Sciatic nerve (tissue), 2 donors: ENCODE data around the gene RGS9BP. TPM values are rescaled to one million over a fixed set of nuclear protein-coding genes. Genes with fewer than 3 reads are reported as not detected.

Source experiments
- ATAC-seq: fragments of 200-7000 bp; cut with Tn5 transposase; one replicate; pipeline ENCODE4 v1.9.1; 2020; ENCODE audit warnings: mild to moderate bottlenecking, moderate library complexity
- DNase-seq: peaks from one replicate; pipeline ENCODE4 v3.0.0-alpha.2; 2020; ENCODE audit warnings: low spot score
- intact Hi-C: fragments of 100-400 bp; cut with DNase I; formaldehyde crosslinking; loops from one replicate; pipeline ENCODE4 v1.14.2; 2022
- total RNA-seq: library from RNA; stranded (reverse); fragmentation: NEBNext Ultra II Directional; extraction: Animal tissue kit (Norgen Biotek cat#: 25700); gene quantifications from one replicate; pipeline ENCODE4 v1.2.1, GENCODE V29; 2021
- donor health status: DM: no; HTN: no; CAD: no.
- donor health status: DM: no; HTN: no; CAD: no.

Gene RGS9BP
- total RNA-seq, 1 donor from 2014 or later = 0.13 TPM

GRCh38 chr19:32666084-32666483 lies 9.6 kb upstream of the RGS9BP start:
- DNase-seq (no peak), ATAC-seq (no peak)
- intact Hi-C loops = no loop called here

- intact Hi-C loops = no loop called here
These were observed 6.3 kb upstream of the RGS9BP start for GRCh38 chr19:32669310-32669709.

GRCh38 chr19:32671883-32672593 lies 3.6 kb upstream of the RGS9BP start:
- intact Hi-C loops = loop anchor here (10.0 kb wide), 1 partner anchor 1473 kb away; no protein-coding TSS in a partner anchor
- ATAC-seq (no peak), DNase-seq (no peak)

More at GRCh38 chr19:32669310-32669709, 6.3 kb upstream of the RGS9BP start:
- DNase-seq (no peak), ATAC-seq (no peak)

GRCh38 chr19:32672841-32673240 lies 2.8 kb upstream of the RGS9BP start:
- intact Hi-C loops = loop anchor here (10.0 kb wide), 1 partner anchor 1472 kb away; no protein-coding TSS in a partner anchor
- DNase-seq = no peak

GRCh38 chr19:32673573-32673972 lies 2.1 kb upstream of the RGS9BP start:
- intact Hi-C loops = loop anchor here (10.0 kb wide), 1 partner anchor 1471 kb away; no protein-coding TSS in a partner anchor
- ATAC-seq (no peak), DNase-seq (no peak)

More at GRCh38 chr19:32672841-32673240, 2.8 kb upstream of the RGS9BP start:
- ATAC-seq = no peak

- intact Hi-C loops = loop anchor here (10.0 kb wide), 1 partner anchor 1470 kb away; no protein-coding TSS in a partner anchor
- ATAC-seq (no peak), DNase-seq (no peak)
These were observed 1.3 kb upstream of the RGS9BP start for GRCh38 chr19:32674153-32674930.

GRCh38 chr19:32674931-32675719 lies 523 bp upstream of the RGS9BP start, which contains the start of gene ANKRD27:
Gene ANKRD27, minus strand, starts transcription at chr19:32675180. Its CDS starts 16,165 bp downstream, at chr19:32659015.
- peak; percentile 99 for DNase-seq
- intact Hi-C loops = loop anchor here (10.0 kb wide), 1 partner anchor 1470 kb away; no protein-coding TSS in a partner anchor
- ATAC-seq = peak; percentile 99

- intact Hi-C loops = loop anchor here (10.0 kb wide), 1 partner anchor 1468 kb away; no protein-coding TSS in a partner anchor
- DNase-seq (no peak), ATAC-seq (no peak)
These were observed 692 bp downstream of the RGS9BP start for GRCh38 chr19:32676186-32676894.

GRCh38 chr19:32676895-32677359 lies 1.3 kb downstream of the RGS9BP start:
- intact Hi-C loops = loop anchor here (10.0 kb wide), 1 partner anchor 1468 kb away; no protein-coding TSS in a partner anchor
- ATAC-seq (no peak), DNase-seq (no peak)

GRCh38 chr19:32677657-32678056 lies 2.0 kb downstream of the RGS9BP start:
- DNase-seq (no peak), ATAC-seq (no peak)
- intact Hi-C loops = loop anchor here (10.0 kb wide), 1 partner anchor 1467 kb away; no protein-coding TSS in a partner anchor

GRCh38 chr19:32680986-32681385 lies 5.3 kb downstream of the RGS9BP start:
- ATAC-seq (no peak), DNase-seq (no peak)
- intact Hi-C loops = no loop called here

GRCh38 chr19:32682317-32682716 lies 6.7 kb downstream of the RGS9BP start:
- DNase-seq (no peak), ATAC-seq (no peak)
- intact Hi-C loops = no loop called here

GRCh38 chr19:32686847-32687475 lies 11.3 kb downstream of the RGS9BP start:
- intact Hi-C loops = no loop called here
- ATAC-seq = no peak
- DNase-seq = no peak

- intact Hi-C loops = no loop called here
- DNase-seq (no peak), ATAC-seq (no peak)
These were observed 12.0 kb downstream of the RGS9BP start for GRCh38 chr19:32687681-32688080.

- no peak for DNase-seq
- no peak for ATAC-seq
- intact Hi-C loops = no loop called here
These were observed 12.7 kb downstream of the RGS9BP start for GRCh38 chr19:32688311-32688710.

- DNase-seq (peak; percentile 83), ATAC-seq (peak; percentile 95)
- intact Hi-C loops = no loop called here
These were observed 15.8 kb downstream of the RGS9BP start, which contains the start of gene NUDT19 for GRCh38 chr19:32691291-32691951. Gene NUDT19, plus strand, starts transcription at chr19:32691821. Its CDS starts 140 bp downstream, at chr19:32691961.
